ENCODE data around the gene ZNF664. TPM values are rescaled to one million over a fixed set of nuclear protein-coding genes. Genes with fewer than 3 reads are reported as not detected.

Gene ZNF664
- total RNA-seq, 1 experiment from 2014 or later: 87.6 TPM

- H2AFZ ChIP-seq: no peak overlapping the region
- H3K4me1 ChIP-seq (replicated peaks; ENCODE audit: insufficient read depth): peaks cover 36% of the 10 kb centered on the region
- no peaks in the 10 kb centered on the region for H4K20me1 ChIP-seq (ENCODE audit: insufficient read depth)
- H3K27me3 ChIP-seq (ENCODE audit: insufficient read depth, low read depth): no peaks in the 10 kb centered on the region
- H3K4me3 ChIP-seq: no peak overlapping the region
- peak in 1 of 2 experiments; percentile 56 for DNase-seq
- no peaks in the 10 kb centered on the region for H3K9me3 ChIP-seq (ENCODE audit: insufficient read depth, low read depth)
- no peak for TF ChIP-seq EZH2 (IDR thresholded peaks at IDR 0.05; ENCODE audit: low read depth)
- TF ChIP-seq CTCF (conservative IDR thresholded peaks at IDR 0.05): no peak
- H3K9me2 ChIP-seq (ENCODE audit: insufficient read depth): no peaks in the 10 kb centered on the region
- POLR2A ChIA-PET (ENCODE audit: unreplicated experiment): no interaction called here
- H3K27ac ChIP-seq: peak overlapping the region; percentile 68
- H3K4me2 ChIP-seq: peak overlapping the region; percentile 59
- BruUV-seq (replicated peaks): no TSS peak
- no peaks in the 10 kb centered on the region for H3K79me2 ChIP-seq (ENCODE audit: low read depth)
- no peaks in the 10 kb centered on the region for H3K36me3 ChIP-seq (ENCODE audit: low read depth)
- peaks cover 20% of the 10 kb centered on the region; the same call in 1 of the 2 replicates for H3F3A ChIP-seq (ENCODE audit: insufficient read depth, low read depth)
- intact Hi-C loops (cut with micrococcal nuclease; ENCODE audit: unreplicated experiment): loop anchor here (5.0 kb wide), 1 partner anchor 117 kb away; no protein-coding TSS in a partner anchor
- CTCF ChIA-PET: no interaction called here
Measured at GRCh38 chr12:124024776-124025175, 51.8 kb downstream of the ZNF664 start.

- Histone ChIP-seq H3K4me2 (no peak overlapping the region), H3K27ac (no peak overlapping the region), H3K9me3 (ENCODE audit: insufficient read depth, low read depth) (no peaks in the 10 kb centered on the region), H4K20me1 (ENCODE audit: insufficient read depth) (no peaks in the 10 kb centered on the region), H3F3A (ENCODE audit: insufficient read depth, low read depth) (peaks cover 20% of the 10 kb centered on the region; the same call in 1 of the 2 replicates), H3K4me3 (no peak overlapping the region), H3K9me2 (ENCODE audit: insufficient read depth) (no peaks in the 10 kb centered on the region), H3K36me3 (ENCODE audit: low read depth) (no peaks in the 10 kb centered on the region), H3K27me3 (ENCODE audit: insufficient read depth, low read depth) (no peaks in the 10 kb centered on the region), H2AFZ (no peak overlapping the region), H3K79me2 (ENCODE audit: low read depth) (no peaks in the 10 kb centered on the region), H3K4me1 (replicated peaks; ENCODE audit: insufficient read depth) (peaks cover 36% of the 10 kb centered on the region)
- DNase-seq: no peak
- no peak for TF ChIP-seq CTCF (conservative IDR thresholded peaks at IDR 0.05)
- no peak for TF ChIP-seq EZH2 (IDR thresholded peaks at IDR 0.05; ENCODE audit: low read depth)
- intact Hi-C loops (cut with micrococcal nuclease; ENCODE audit: unreplicated experiment): no loop called here
- no TSS peak for BruUV-seq (replicated peaks)
- ChIA-PET CTCF (no interaction called here), POLR2A (ENCODE audit: unreplicated experiment) (no interaction called here)
Measured at GRCh38 chr12:124025661-124026060, 52.6 kb downstream of the ZNF664 start.

GRCh38 chr12:124026755-124027745, 54.0 kb downstream of the ZNF664 start:
- Histone ChIP-seq H3K27ac (no peak overlapping the region), H4K20me1 (ENCODE audit: insufficient read depth) (no peaks in the 10 kb centered on the region), H3F3A (ENCODE audit: insufficient read depth, low read depth) (peaks cover 20% of the 10 kb centered on the region; the same call in 1 of the 2 replicates), H3K4me1 (replicated peaks; ENCODE audit: insufficient read depth) (peaks cover 36% of the 10 kb centered on the region), H3K27me3 (ENCODE audit: insufficient read depth, low read depth) (no peaks in the 10 kb centered on the region), H3K36me3 (ENCODE audit: low read depth) (no peaks in the 10 kb centered on the region), H3K4me3 (no peak overlapping the region), H3K4me2 (peak overlapping the region; percentile 7; the same call in 1 of the 2 replicates), H3K9me3 (ENCODE audit: insufficient read depth, low read depth) (no peaks in the 10 kb centered on the region), H2AFZ (no peak overlapping the region), H3K9me2 (ENCODE audit: insufficient read depth) (no peaks in the 10 kb centered on the region), H3K79me2 (ENCODE audit: low read depth) (no peaks in the 10 kb centered on the region)
- no TSS peak for BruUV-seq (replicated peaks)
- intact Hi-C loops (cut with micrococcal nuclease; ENCODE audit: unreplicated experiment): no loop called here
- TF ChIP-seq EZH2 (IDR thresholded peaks at IDR 0.05; ENCODE audit: low read depth) (no peak), CTCF (conservative IDR thresholded peaks at IDR 0.05) (no peak)
- POLR2A ChIA-PET (ENCODE audit: unreplicated experiment): no interaction called here
- CTCF ChIA-PET: no interaction called here
- peak in 1 of 2 experiments; percentile 48 for DNase-seq
